HepG2 (cell line): ENCODE results near the gene IQCC. TPM values are rescaled to one million over a fixed set of nuclear protein-coding genes. Genes with fewer than 3 reads are reported as not detected.

Experiments
- CENPBD1 ChIP-seq: sonication (generic); formaldehyde crosslinking; IDR thresholded peaks from 2 replicates; pipeline ENCODE4 v1.8.0; 2022; ENCODE audit warnings: missing genetic modification reagents, low read depth, mild to moderate bottlenecking, borderline replicate concordance
- EP300 ChIP-seq, 3 experiments: sonication (generic) in 1 of 3; formaldehyde crosslinking in 1 of 3; IDR thresholded peaks; 2 replicates each; pipeline versions ENCODE4 v1.5.1 to v1.6.1; 2011 to 2020; ENCODE audit warnings: low read depth in 2 of 3, low read length in 2 of 3, borderline replicate concordance in 1 of 3, improper control_type of control experiment in 1 of 3, mild to moderate bottlenecking in 1 of 3, missing genetic modification reagents in 1 of 3, moderate library complexity in 1 of 3
- FOXO4 ChIP-seq: sonication (generic); formaldehyde crosslinking; conservative IDR thresholded peaks from 2 replicates; pipeline ENCODE4 v1.8.1; 2023; ENCODE audit warnings: missing genetic modification reagents
- PAXIP1 ChIP-seq: sonication (generic); formaldehyde crosslinking; conservative IDR thresholded peaks from 2 replicates; pipeline ENCODE4 v1.4.0; 2020; ENCODE audit warnings: mild to moderate bottlenecking, missing genetic modification reagents, moderate library complexity
- TFDP1 ChIP-seq: IDR thresholded peaks from 2 replicates; pipeline ENCODE4 v1.6.1; 2016; ENCODE audit warnings: missing compliant biosample characterization, missing genetic modification reagents, borderline replicate concordance
- ZNF558 ChIP-seq: sonication (generic); formaldehyde crosslinking; IDR thresholded peaks from 2 replicates; pipeline ENCODE4 v1.9.0; 2022; ENCODE audit warnings: mild to moderate bottlenecking, missing genetic modification reagents, borderline replicate concordance
- ZNF710 ChIP-seq: sonication (generic); formaldehyde crosslinking; IDR thresholded peaks from 2 replicates; pipeline ENCODE4 v1.5.0; 2020; ENCODE audit warnings: mild to moderate bottlenecking, missing genetic modification reagents, borderline replicate concordance
- ZNF891 ChIP-seq: sonication (generic); formaldehyde crosslinking; IDR thresholded peaks from 2 replicates; pipeline ENCODE4 v1.5.0; 2020; ENCODE audit warnings: mild to moderate bottlenecking, missing genetic modification reagents
- polyA plus RNA-seq, 8 experiments: library from polyadenylated mRNA; depleted of rRNA in 3 of 8; stranded (reverse) in 7 of 8; unstranded in 1 of 8; fragments of >200 nt; fragmentation: Illumina TruSeq in 4 of 8; extraction: Trizol in 4 of 8; gene quantifications; 2 replicates each; pipeline versions ENCODE4 v1.2.1 to v1.2.3, GENCODE V29; 2011 to 2016; ENCODE audit warnings: low read depth in 4 of 8, missing spikeins in 1 of 8, mixed read lengths in 1 of 8; ENCODE audit not compliant: insufficient read depth in 1 of 8
- total RNA-seq, 5 experiments: library from RNA; depleted of rRNA; stranded (reverse); fragments of >200 nt; fragmentation: Illumina TruSeq; extraction: Trizol; gene quantifications; 2 replicates each; pipeline ENCODE4 v1.2.3, GENCODE V29; 2016; ENCODE audit warnings: low read depth in 1 of 5

The IQCC gene
- total and polyA plus RNA-seq, 2 of the 13 experiments (the other 11 are each of a cell fraction or from before 2014, with no cell fraction given): 1.7 to 3.0 TPM

- TF ChIP-seq ZNF710 (CRISPR knock-in tag) (0 out of 2 replicates have a peak, but pooled peaks have one; percentile 26), FOXO4 (CRISPR knock-in tag) (no peak), EP300 (IDR thresholded peaks at IDR 0.05; ENCODE audit: low read depth in 2 of 2, low read length in 2 of 2) (no peak), EP300 (CRISPR knock-in tag; IDR thresholded peaks at IDR 0.05; ENCODE audit: borderline replicate concordance) (0 out of 2 replicates have a peak, but pooled peaks have one; percentile 22), ZNF558 (CRISPR knock-in tag) (0 out of 2 replicates have a peak, but pooled peaks have one; percentile 27), TFDP1 (CRISPR knock-in tag) (peak; percentile 40; the same call in 1 of the 2 replicates), CENPBD1 (no peak), ZNF891 (CRISPR knock-in tag) (0 out of 2 replicates have a peak, but pooled peaks have one; percentile 39), PAXIP1 (CRISPR knock-in tag) (no peak; the same call in 1 of the 2 replicates)
Observed at GRCh38 chr1:32200226-32201010, 5.1 kb upstream of the IQCC start, which contains the start of gene CCDC28B (continued).
